ENCODE data around the gene TRPM3. TPM values are rescaled to one million over a fixed set of nuclear protein-coding genes. Genes with fewer than 3 reads are reported as not detected.

The TRPM3 gene
- total and polyA plus RNA-seq, 2 of the 8 experiments (the other 6 are each of a cell fraction or from before 2014, with no cell fraction given): 2.4 to 10.9 TPM

DNA sequence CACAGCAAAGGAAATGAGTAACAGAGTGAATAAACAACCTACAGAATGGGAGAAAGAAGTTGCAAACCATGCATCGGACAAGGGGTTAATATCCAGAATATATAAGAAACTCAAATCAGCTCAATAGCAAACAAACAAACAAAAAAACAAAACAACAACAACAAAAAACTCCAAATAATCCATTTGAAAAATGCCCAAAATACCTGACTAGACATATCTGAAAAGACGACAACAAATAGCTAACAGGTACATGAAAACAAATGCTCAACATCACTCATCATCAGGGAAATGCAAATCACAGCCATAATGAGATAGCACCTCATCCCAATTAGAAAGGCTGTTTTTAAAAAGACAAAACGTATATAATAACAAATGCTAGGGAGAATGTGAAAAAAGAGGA, 111.2 kb downstream of the TRPM3 start (continued):
- TF ChIP-seq, protein P1, sequence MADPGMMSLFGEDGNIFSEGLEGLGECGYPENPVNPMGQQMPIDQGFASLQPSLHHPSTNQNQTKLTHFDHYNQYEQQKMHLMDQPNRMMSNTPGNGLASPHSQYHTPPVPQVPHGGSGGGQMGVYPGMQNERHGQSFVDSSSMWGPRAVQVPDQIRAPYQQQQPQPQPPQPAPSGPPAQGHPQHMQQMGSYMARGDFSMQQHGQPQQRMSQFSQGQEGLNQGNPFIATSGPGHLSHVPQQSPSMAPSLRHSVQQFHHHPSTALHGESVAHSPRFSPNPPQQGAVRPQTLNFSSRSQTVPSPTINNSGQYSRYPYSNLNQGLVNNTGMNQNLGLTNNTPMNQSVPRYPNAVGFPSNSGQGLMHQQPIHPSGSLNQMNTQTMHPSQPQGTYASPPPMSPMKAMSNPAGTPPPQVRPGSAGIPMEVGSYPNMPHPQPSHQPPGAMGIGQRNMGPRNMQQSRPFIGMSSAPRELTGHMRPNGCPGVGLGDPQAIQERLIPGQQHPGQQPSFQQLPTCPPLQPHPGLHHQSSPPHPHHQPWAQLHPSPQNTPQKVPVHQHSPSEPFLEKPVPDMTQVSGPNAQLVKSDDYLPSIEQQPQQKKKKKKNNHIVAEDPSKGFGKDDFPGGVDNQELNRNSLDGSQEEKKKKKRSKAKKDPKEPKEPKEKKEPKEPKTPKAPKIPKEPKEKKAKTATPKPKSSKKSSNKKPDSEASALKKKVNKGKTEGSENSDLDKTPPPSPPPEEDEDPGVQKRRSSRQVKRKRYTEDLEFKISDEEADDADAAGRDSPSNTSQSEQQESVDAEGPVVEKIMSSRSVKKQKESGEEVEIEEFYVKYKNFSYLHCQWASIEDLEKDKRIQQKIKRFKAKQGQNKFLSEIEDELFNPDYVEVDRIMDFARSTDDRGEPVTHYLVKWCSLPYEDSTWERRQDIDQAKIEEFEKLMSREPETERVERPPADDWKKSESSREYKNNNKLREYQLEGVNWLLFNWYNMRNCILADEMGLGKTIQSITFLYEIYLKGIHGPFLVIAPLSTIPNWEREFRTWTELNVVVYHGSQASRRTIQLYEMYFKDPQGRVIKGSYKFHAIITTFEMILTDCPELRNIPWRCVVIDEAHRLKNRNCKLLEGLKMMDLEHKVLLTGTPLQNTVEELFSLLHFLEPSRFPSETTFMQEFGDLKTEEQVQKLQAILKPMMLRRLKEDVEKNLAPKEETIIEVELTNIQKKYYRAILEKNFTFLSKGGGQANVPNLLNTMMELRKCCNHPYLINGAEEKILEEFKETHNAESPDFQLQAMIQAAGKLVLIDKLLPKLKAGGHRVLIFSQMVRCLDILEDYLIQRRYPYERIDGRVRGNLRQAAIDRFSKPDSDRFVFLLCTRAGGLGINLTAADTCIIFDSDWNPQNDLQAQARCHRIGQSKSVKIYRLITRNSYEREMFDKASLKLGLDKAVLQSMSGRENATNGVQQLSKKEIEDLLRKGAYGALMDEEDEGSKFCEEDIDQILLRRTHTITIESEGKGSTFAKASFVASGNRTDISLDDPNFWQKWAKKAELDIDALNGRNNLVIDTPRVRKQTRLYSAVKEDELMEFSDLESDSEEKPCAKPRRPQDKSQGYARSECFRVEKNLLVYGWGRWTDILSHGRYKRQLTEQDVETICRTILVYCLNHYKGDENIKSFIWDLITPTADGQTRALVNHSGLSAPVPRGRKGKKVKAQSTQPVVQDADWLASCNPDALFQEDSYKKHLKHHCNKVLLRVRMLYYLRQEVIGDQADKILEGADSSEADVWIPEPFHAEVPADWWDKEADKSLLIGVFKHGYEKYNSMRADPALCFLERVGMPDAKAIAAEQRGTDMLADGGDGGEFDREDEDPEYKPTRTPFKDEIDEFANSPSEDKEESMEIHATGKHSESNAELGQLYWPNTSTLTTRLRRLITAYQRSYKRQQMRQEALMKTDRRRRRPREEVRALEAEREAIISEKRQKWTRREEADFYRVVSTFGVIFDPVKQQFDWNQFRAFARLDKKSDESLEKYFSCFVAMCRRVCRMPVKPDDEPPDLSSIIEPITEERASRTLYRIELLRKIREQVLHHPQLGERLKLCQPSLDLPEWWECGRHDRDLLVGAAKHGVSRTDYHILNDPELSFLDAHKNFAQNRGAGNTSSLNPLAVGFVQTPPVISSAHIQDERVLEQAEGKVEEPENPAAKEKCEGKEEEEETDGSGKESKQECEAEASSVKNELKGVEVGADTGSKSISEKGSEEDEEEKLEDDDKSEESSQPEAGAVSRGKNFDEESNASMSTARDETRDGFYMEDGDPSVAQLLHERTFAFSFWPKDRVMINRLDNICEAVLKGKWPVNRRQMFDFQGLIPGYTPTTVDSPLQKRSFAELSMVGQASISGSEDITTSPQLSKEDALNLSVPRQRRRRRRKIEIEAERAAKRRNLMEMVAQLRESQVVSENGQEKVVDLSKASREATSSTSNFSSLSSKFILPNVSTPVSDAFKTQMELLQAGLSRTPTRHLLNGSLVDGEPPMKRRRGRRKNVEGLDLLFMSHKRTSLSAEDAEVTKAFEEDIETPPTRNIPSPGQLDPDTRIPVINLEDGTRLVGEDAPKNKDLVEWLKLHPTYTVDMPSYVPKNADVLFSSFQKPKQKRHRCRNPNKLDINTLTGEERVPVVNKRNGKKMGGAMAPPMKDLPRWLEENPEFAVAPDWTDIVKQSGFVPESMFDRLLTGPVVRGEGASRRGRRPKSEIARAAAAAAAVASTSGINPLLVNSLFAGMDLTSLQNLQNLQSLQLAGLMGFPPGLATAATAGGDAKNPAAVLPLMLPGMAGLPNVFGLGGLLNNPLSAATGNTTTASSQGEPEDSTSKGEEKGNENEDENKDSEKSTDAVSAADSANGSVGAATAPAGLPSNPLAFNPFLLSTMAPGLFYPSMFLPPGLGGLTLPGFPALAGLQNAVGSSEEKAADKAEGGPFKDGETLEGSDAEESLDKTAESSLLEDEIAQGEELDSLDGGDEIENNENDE (IDR thresholded peaks at IDR 0.05; ENCODE audit: insufficient replicate concordance, low read length): no peak
- TF ChIP-seq HDAC2 (IDR thresholded peaks at IDR 0.05; ENCODE audit: borderline replicate concordance in 1 of 2, low read depth in 2 of 2, low read length in 2 of 2) (no peak), NANOG (IDR thresholded peaks at IDR 0.05; ENCODE audit: insufficient read depth, low read depth, low read length, poor library complexity, severe bottlenecking) (no peak), HDAC6 (IDR thresholded peaks at IDR 0.05; ENCODE audit: low read depth, low read length) (no peak), POLR2AphosphoS5 (IDR thresholded peaks at IDR 0.05; ENCODE audit: low read depth, low read length) (no peak), CREB1 (IDR thresholded peaks at IDR 0.05) (no peak), CHD1 (IDR thresholded peaks at IDR 0.05; ENCODE audit: low read depth, low read length) (no peak), CHD2 (IDR thresholded peaks at IDR 0.05; ENCODE audit: low read length) (no peak)

All from H1 (cell line).